ENCODE results near the gene NUP107.

Gene NUP107

GRCh38 chr12:68776976-68777610, 90.3 kb downstream of the NUP107 start:
- DNase-seq: no peak

GRCh38 chr12:68779280-68779679, 92.5 kb downstream of the NUP107 start:
- no peak for DNase-seq

- no peak for DNase-seq
Observed at GRCh38 chr12:68780731-68781130, 94.0 kb downstream of the NUP107 start.

GRCh38 chr12:68781728-68782127, 95.0 kb downstream of the NUP107 start:
- DNase-seq: no peak

- DNase-seq: peak; percentile 42
Observed at GRCh38 chr12:68784015-68784414, 97.2 kb downstream of the NUP107 start.

GRCh38 chr12:68785358-68785757, 98.6 kb downstream of the NUP107 start:
- no peak for DNase-seq

GRCh38 chr12:68785823-68786222, 99.0 kb downstream of the NUP107 start:
- no peak for DNase-seq

GRCh38 chr12:68786929-68787328, 100.2 kb downstream of the NUP107 start:
- no peak for DNase-seq

- no peak for DNase-seq
Observed at GRCh38 chr12:68788554-68789143, 101.9 kb downstream of the NUP107 start.

GRCh38 chr12:68789144-68789878, 102.5 kb downstream of the NUP107 start:
- no peak for DNase-seq

- DNase-seq: no peak
Observed at GRCh38 chr12:68790081-68790951, 103.5 kb downstream of the NUP107 start.

- no peak for DNase-seq
Observed at GRCh38 chr12:68790952-68791234, 104.1 kb downstream of the NUP107 start.

- no peak for DNase-seq
Observed at GRCh38 chr12:68791897-68792481, 105.2 kb downstream of the NUP107 start.

- DNase-seq: peak; percentile 42
Observed at GRCh38 chr12:68792952-68793351, 106.2 kb downstream of the NUP107 start.

- DNase-seq: no peak
Observed at GRCh38 chr12:68793436-68793835, 106.7 kb downstream of the NUP107 start.

- no peak for DNase-seq
Observed at GRCh38 chr12:68793975-68794652, 107.3 kb downstream of the NUP107 start.

GRCh38 chr12:68794653-68795251, 108.0 kb downstream of the NUP107 start:
- no peak for DNase-seq

Data from CD4-positive, alpha-beta T cell treated with Interleukin-15 for 1 hour (primary cell).